ENCODE data around the gene FBXL3.
"Not testable (repeated sequence)": the region's sequence is repeated elsewhere in the genome, so short reads cannot be mapped to it uniquely, and the experiment has no call there.

FBXL3 gene

GRCh38 chr13:77009719-77010118 is 17.2 kb downstream of the FBXL3 start:
- DNase-seq; H3K9me3 ChIP-seq (ENCODE audit: control insufficient read depth, low read length); H3K4me1 ChIP-seq (ENCODE audit: control insufficient read depth, insufficient read depth, low read length, poor library complexity, severe bottlenecking); H3K27me3 ChIP-seq (replicated peaks; ENCODE audit: control insufficient read depth, insufficient read depth, low read length, poor library complexity, severe bottlenecking); H3K4me3 ChIP-seq (ENCODE audit: insufficient read depth, low read depth, low read length, poor library complexity, severe bottlenecking); H3K27ac ChIP-seq (ENCODE audit: insufficient read depth, low read length, poor library complexity, severe bottlenecking): not testable (repeated sequence)
- peaks cover 71% of the 10 kb centered on the region for H3K36me3 ChIP-seq (ENCODE audit: control insufficient read depth, insufficient read depth, low read length)

- Histone ChIP-seq H3K27me3 (replicated peaks; ENCODE audit: control insufficient read depth, insufficient read depth, low read length, poor library complexity, severe bottlenecking) (no peaks in the 10 kb centered on the region), H3K4me3 (ENCODE audit: insufficient read depth, low read depth, low read length, poor library complexity, severe bottlenecking) (no peak overlapping the region), H3K27ac (ENCODE audit: insufficient read depth, low read length, poor library complexity, severe bottlenecking) (no peak overlapping the region), H3K9me3 (ENCODE audit: control insufficient read depth, low read length) (no peaks in the 10 kb centered on the region), H3K4me1 (ENCODE audit: control insufficient read depth, insufficient read depth, low read length, poor library complexity, severe bottlenecking) (peaks cover 3% of the 10 kb centered on the region), H3K36me3 (ENCODE audit: control insufficient read depth, insufficient read depth, low read length) (peaks cover 71% of the 10 kb centered on the region)
- DNase-seq = no peak
Measured at GRCh38 chr13:77009011-77009410, 17.9 kb downstream of the FBXL3 start.

- not testable (repeated sequence) for DNase-seq; H3K27ac ChIP-seq (ENCODE audit: insufficient read depth, low read length, poor library complexity, severe bottlenecking); H3K9me3 ChIP-seq (ENCODE audit: control insufficient read depth, low read length); H3K27me3 ChIP-seq (replicated peaks; ENCODE audit: control insufficient read depth, insufficient read depth, low read length, poor library complexity, severe bottlenecking); H3K4me3 ChIP-seq (ENCODE audit: insufficient read depth, low read depth, low read length, poor library complexity, severe bottlenecking); H3K4me1 ChIP-seq (ENCODE audit: control insufficient read depth, insufficient read depth, low read length, poor library complexity, severe bottlenecking)
- H3K36me3 ChIP-seq (ENCODE audit: control insufficient read depth, insufficient read depth, low read length) = peaks cover 64% of the 10 kb centered on the region
Measured at GRCh38 chr13:77008337-77008736, 18.6 kb downstream of the FBXL3 start.

- Histone ChIP-seq H3K36me3 (ENCODE audit: control insufficient read depth, insufficient read depth, low read length) (peaks cover 34% of the 10 kb centered on the region), H3K27ac (ENCODE audit: insufficient read depth, low read length, poor library complexity, severe bottlenecking) (no peak overlapping the region), H3K9me3 (ENCODE audit: control insufficient read depth, low read length) (no peaks in the 10 kb centered on the region), H3K27me3 (replicated peaks; ENCODE audit: control insufficient read depth, insufficient read depth, low read length, poor library complexity, severe bottlenecking) (no peaks in the 10 kb centered on the region), H3K4me1 (ENCODE audit: control insufficient read depth, insufficient read depth, low read length, poor library complexity, severe bottlenecking) (peaks cover 3% of the 10 kb centered on the region), H3K4me3 (ENCODE audit: insufficient read depth, low read depth, low read length, poor library complexity, severe bottlenecking) (no peak overlapping the region)
- DNase-seq = no peak
Measured at GRCh38 chr13:77002590-77003190, 24.3 kb downstream of the FBXL3 start.

GRCh38 chr13:77001963-77002587 is 24.9 kb downstream of the FBXL3 start:
- peaks cover 3% of the 10 kb centered on the region for H3K4me1 ChIP-seq (ENCODE audit: control insufficient read depth, insufficient read depth, low read length, poor library complexity, severe bottlenecking)
- peaks cover 30% of the 10 kb centered on the region for H3K36me3 ChIP-seq (ENCODE audit: control insufficient read depth, insufficient read depth, low read length)
- no peaks in the 10 kb centered on the region for H3K9me3 ChIP-seq (ENCODE audit: control insufficient read depth, low read length)
- no peaks in the 10 kb centered on the region for H3K27me3 ChIP-seq (replicated peaks; ENCODE audit: control insufficient read depth, insufficient read depth, low read length, poor library complexity, severe bottlenecking)
- DNase-seq = no peak
- H3K4me3 ChIP-seq (ENCODE audit: insufficient read depth, low read depth, low read length, poor library complexity, severe bottlenecking) = no peak overlapping the region
- peak overlapping the region; percentile 28 for H3K27ac ChIP-seq (ENCODE audit: insufficient read depth, low read length, poor library complexity, severe bottlenecking)

- DNase-seq = no peak
- Histone ChIP-seq H3K27ac (ENCODE audit: insufficient read depth, low read length, poor library complexity, severe bottlenecking) (no peak overlapping the region), H3K27me3 (replicated peaks; ENCODE audit: control insufficient read depth, insufficient read depth, low read length, poor library complexity, severe bottlenecking) (no peaks in the 10 kb centered on the region), H3K4me1 (ENCODE audit: control insufficient read depth, insufficient read depth, low read length, poor library complexity, severe bottlenecking) (peaks cover 3% of the 10 kb centered on the region), H3K4me3 (ENCODE audit: insufficient read depth, low read depth, low read length, poor library complexity, severe bottlenecking) (no peak overlapping the region), H3K36me3 (ENCODE audit: control insufficient read depth, insufficient read depth, low read length) (peaks cover 30% of the 10 kb centered on the region), H3K9me3 (ENCODE audit: control insufficient read depth, low read length) (no peaks in the 10 kb centered on the region)
Measured at GRCh38 chr13:77001540-77001939, 25.4 kb downstream of the FBXL3 start.

- Histone ChIP-seq H3K9me3 (ENCODE audit: control insufficient read depth, low read length) (no peaks in the 10 kb centered on the region), H3K27me3 (replicated peaks; ENCODE audit: control insufficient read depth, insufficient read depth, low read length, poor library complexity, severe bottlenecking) (no peaks in the 10 kb centered on the region), H3K36me3 (ENCODE audit: control insufficient read depth, insufficient read depth, low read length) (peaks cover 25% of the 10 kb centered on the region), H3K27ac (ENCODE audit: insufficient read depth, low read length, poor library complexity, severe bottlenecking) (peak overlapping the region; percentile 2), H3K4me1 (ENCODE audit: control insufficient read depth, insufficient read depth, low read length, poor library complexity, severe bottlenecking) (no peaks in the 10 kb centered on the region), H3K4me3 (ENCODE audit: insufficient read depth, low read depth, low read length, poor library complexity, severe bottlenecking) (no peak overlapping the region)
- DNase-seq = no peak
Measured at GRCh38 chr13:77000475-77000874, 26.5 kb downstream of the FBXL3 start.

GRCh38 chr13:76994281-76994680 is 32.7 kb downstream of the FBXL3 start:
- H3K9me3 ChIP-seq (ENCODE audit: control insufficient read depth, low read length) = no peaks in the 10 kb centered on the region
- no peak for DNase-seq
- H3K4me3 ChIP-seq (ENCODE audit: insufficient read depth, low read depth, low read length, poor library complexity, severe bottlenecking) = no peak overlapping the region
- peaks cover 3% of the 10 kb centered on the region for H3K36me3 ChIP-seq (ENCODE audit: control insufficient read depth, insufficient read depth, low read length)
- H3K4me1 ChIP-seq (ENCODE audit: control insufficient read depth, insufficient read depth, low read length, poor library complexity, severe bottlenecking) = peaks cover 29% of the 10 kb centered on the region
- no peak overlapping the region for H3K27ac ChIP-seq (ENCODE audit: insufficient read depth, low read length, poor library complexity, severe bottlenecking)
- H3K27me3 ChIP-seq (replicated peaks; ENCODE audit: control insufficient read depth, insufficient read depth, low read length, poor library complexity, severe bottlenecking) = no peaks in the 10 kb centered on the region

- DNase-seq = no peak
- Histone ChIP-seq H3K4me3 (ENCODE audit: insufficient read depth, low read depth, low read length, poor library complexity, severe bottlenecking) (no peak overlapping the region), H3K36me3 (ENCODE audit: control insufficient read depth, insufficient read depth, low read length) (no peaks in the 10 kb centered on the region), H3K4me1 (ENCODE audit: control insufficient read depth, insufficient read depth, low read length, poor library complexity, severe bottlenecking) (peaks cover 29% of the 10 kb centered on the region), H3K27me3 (replicated peaks; ENCODE audit: control insufficient read depth, insufficient read depth, low read length, poor library complexity, severe bottlenecking) (no peaks in the 10 kb centered on the region), H3K9me3 (ENCODE audit: control insufficient read depth, low read length) (no peaks in the 10 kb centered on the region), H3K27ac (ENCODE audit: insufficient read depth, low read length, poor library complexity, severe bottlenecking) (peak overlapping the region; percentile 96)
Measured at GRCh38 chr13:76993473-76993872, 33.5 kb downstream of the FBXL3 start.

- Histone ChIP-seq H3K4me3 (ENCODE audit: insufficient read depth, low read depth, low read length, poor library complexity, severe bottlenecking) (peak overlapping the region; percentile 86), H3K27me3 (replicated peaks; ENCODE audit: control insufficient read depth, insufficient read depth, low read length, poor library complexity, severe bottlenecking) (no peaks in the 10 kb centered on the region), H3K9me3 (ENCODE audit: control insufficient read depth, low read length) (no peaks in the 10 kb centered on the region), H3K4me1 (ENCODE audit: control insufficient read depth, insufficient read depth, low read length, poor library complexity, severe bottlenecking) (peaks cover 29% of the 10 kb centered on the region), H3K36me3 (ENCODE audit: control insufficient read depth, insufficient read depth, low read length) (no peaks in the 10 kb centered on the region), H3K27ac (ENCODE audit: insufficient read depth, low read length, poor library complexity, severe bottlenecking) (peak overlapping the region; percentile 96)
- DNase-seq = no peak
Measured at GRCh38 chr13:76993021-76993420, 33.9 kb downstream of the FBXL3 start.
